Measurements from ENCODE around the gene CRLF1.

CRLF1 gene

DNA sequence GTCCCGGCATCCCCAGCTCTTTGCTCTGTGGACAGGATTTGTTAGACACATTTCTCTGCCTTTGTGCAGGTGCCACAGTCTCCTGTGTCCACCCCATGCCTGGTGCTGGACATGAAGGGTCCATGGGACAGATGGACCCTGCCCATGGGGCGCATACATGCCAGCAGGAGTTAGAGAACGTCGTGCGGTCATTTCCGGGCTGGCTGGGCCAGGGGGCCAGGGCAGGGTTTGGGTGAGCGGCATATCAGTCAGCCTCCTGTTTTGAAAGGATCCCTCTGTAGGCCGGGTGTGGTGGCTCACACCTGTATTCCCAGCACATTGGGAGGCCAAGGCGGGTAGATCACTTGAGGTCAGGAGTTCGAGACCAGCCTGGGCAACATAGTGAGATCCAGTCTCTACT is 41.2 kb upstream of the CRLF1 start:
- H2AFZ ChIP-seq (ENCODE audit: low read length) = no peak overlapping the region
- H3K36me3 ChIP-seq (replicated peaks; ENCODE audit: insufficient read depth, low read length) = no peaks in the 10 kb centered on the region
- no peak overlapping the region for H3K9ac ChIP-seq (ENCODE audit: low read length)
- no peaks in the 10 kb centered on the region for H3F3A ChIP-seq (ENCODE audit: insufficient read depth, low read length)
- no peaks in the 10 kb centered on the region for H3K9me2 ChIP-seq (replicated peaks; ENCODE audit: insufficient read depth, low read length)
- no peak for DNase-seq
- no peak for TF ChIP-seq EZH2 (optimal IDR thresholded peaks at IDR 0.05; ENCODE audit: low read depth, low read length)
- TF ChIP-seq EZH2phosphoT487 (IDR thresholded peaks at IDR 0.05; ENCODE audit: low read length) = no peak
- TF ChIP-seq, protein P1, sequence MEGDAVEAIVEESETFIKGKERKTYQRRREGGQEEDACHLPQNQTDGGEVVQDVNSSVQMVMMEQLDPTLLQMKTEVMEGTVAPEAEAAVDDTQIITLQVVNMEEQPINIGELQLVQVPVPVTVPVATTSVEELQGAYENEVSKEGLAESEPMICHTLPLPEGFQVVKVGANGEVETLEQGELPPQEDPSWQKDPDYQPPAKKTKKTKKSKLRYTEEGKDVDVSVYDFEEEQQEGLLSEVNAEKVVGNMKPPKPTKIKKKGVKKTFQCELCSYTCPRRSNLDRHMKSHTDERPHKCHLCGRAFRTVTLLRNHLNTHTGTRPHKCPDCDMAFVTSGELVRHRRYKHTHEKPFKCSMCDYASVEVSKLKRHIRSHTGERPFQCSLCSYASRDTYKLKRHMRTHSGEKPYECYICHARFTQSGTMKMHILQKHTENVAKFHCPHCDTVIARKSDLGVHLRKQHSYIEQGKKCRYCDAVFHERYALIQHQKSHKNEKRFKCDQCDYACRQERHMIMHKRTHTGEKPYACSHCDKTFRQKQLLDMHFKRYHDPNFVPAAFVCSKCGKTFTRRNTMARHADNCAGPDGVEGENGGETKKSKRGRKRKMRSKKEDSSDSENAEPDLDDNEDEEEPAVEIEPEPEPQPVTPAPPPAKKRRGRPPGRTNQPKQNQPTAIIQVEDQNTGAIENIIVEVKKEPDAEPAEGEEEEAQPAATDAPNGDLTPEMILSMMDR (IDR thresholded peaks at IDR 0.05; ENCODE audit: low read length) = no peak
- H3K79me2 ChIP-seq (ENCODE audit: low read length) = peaks cover 21% of the 10 kb centered on the region
- no peaks in the 10 kb centered on the region for H3K9me3 ChIP-seq (replicated peaks; ENCODE audit: insufficient read depth, low read length)
- H3K4me3 ChIP-seq (ENCODE audit: low read length) = no peak overlapping the region
- no peak overlapping the region for H3K27ac ChIP-seq (ENCODE audit: low read length)
- no peaks in the 10 kb centered on the region for H3K27me3 ChIP-seq (replicated peaks; ENCODE audit: insufficient read depth, low read length)
- H4K20me1 ChIP-seq (ENCODE audit: insufficient read depth, low read length) = no peaks in the 10 kb centered on the region
- H3K4me2 ChIP-seq (ENCODE audit: low read depth, low read length) = no peak overlapping the region
- no peaks in the 10 kb centered on the region for H3K4me1 ChIP-seq (ENCODE audit: low read length)

DNA sequence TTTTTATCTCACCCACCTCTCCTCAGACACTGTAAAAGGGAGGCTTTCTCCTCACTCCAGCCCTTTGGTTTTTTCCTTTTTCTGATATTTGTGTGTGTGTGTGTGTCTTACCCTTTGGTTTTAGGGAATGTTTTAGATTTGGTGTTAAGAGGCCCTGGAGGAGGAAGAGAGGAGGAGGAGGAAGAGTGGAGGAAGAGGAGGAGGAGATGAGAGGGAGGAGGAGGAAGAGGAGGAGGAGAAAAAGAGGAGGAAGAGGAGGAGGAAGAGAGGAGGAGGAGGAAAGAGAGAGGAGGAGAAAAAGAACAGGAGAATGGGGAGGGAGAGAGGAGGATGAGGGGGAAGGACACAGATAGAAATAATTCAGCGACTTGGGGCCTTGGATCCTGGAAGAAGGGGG is 40.8 kb upstream of the CRLF1 start:
- Histone ChIP-seq H3K9me2 (replicated peaks; ENCODE audit: insufficient read depth, low read length) (no peaks in the 10 kb centered on the region), H3K27ac (ENCODE audit: low read length) (no peak overlapping the region), H3K4me2 (ENCODE audit: low read depth, low read length) (no peak overlapping the region), H3K9me3 (replicated peaks; ENCODE audit: insufficient read depth, low read length) (no peaks in the 10 kb centered on the region), H3K9ac (ENCODE audit: low read length) (no peak overlapping the region), H3K79me2 (ENCODE audit: low read length) (peaks cover 21% of the 10 kb centered on the region), H3K4me3 (ENCODE audit: low read length) (no peak overlapping the region), H4K20me1 (ENCODE audit: insufficient read depth, low read length) (no peaks in the 10 kb centered on the region), H2AFZ (ENCODE audit: low read length) (no peak overlapping the region), H3K36me3 (replicated peaks; ENCODE audit: insufficient read depth, low read length) (no peaks in the 10 kb centered on the region), H3K27me3 (replicated peaks; ENCODE audit: insufficient read depth, low read length) (no peaks in the 10 kb centered on the region), H3K4me1 (ENCODE audit: low read length) (no peaks in the 10 kb centered on the region), H3F3A (ENCODE audit: insufficient read depth, low read length) (no peaks in the 10 kb centered on the region)
- TF ChIP-seq EZH2phosphoT487 (IDR thresholded peaks at IDR 0.05; ENCODE audit: low read length) (no peak), EZH2 (optimal IDR thresholded peaks at IDR 0.05; ENCODE audit: low read depth, low read length) (no peak)
- TF ChIP-seq, protein P1 (IDR thresholded peaks at IDR 0.05; ENCODE audit: low read length) = no peak
- no peak for DNase-seq

DNA sequence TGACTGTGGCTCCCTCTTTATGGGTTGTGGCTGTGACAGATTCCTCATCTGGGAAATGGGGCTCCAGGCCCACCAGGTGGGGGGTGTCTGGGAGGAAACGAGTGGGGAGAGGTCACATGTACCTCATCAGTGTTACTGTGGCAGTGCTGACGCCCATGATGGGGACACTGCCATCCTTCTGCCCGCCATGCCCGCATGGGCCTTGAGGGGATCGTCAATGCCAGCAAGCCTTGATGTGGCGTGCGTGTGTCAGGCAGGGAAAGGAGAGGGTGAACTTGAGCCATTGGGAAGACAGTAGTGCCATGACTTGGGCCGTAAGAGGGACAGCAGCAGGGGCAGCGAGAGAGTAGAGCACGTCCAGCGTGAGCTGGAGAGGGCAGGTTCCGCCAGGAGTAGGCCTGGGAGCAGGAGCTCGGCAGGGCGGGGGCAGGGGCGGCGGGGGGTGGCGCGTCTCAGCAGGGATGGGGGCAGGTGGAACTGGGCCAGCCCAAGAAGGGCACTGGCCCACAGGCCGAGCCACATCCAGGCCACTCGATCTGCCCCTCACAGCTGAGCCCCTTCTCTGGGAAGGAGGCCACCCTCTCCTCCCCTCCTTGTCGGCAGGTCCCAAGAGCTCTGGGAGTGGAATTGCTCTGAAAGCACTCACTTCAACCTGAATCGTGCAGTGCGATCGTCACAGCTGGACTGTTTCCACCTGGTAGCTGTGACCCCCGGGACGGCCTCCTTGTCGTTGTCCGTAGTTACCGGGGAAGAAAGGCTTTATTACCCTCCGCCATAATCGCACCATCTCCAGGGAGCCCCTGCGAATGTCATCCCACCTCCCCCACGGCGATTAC is 40.2 kb upstream of the CRLF1 start:
- no peaks in the 10 kb centered on the region for H3K36me3 ChIP-seq (replicated peaks; ENCODE audit: insufficient read depth, low read length)
- H3K27me3 ChIP-seq (replicated peaks; ENCODE audit: insufficient read depth, low read length) = no peaks in the 10 kb centered on the region
- no peaks in the 10 kb centered on the region for H3F3A ChIP-seq (ENCODE audit: insufficient read depth, low read length)
- H3K9me2 ChIP-seq (replicated peaks; ENCODE audit: insufficient read depth, low read length) = no peaks in the 10 kb centered on the region
- no peaks in the 10 kb centered on the region for H3K4me1 ChIP-seq (ENCODE audit: low read length)
- H3K9ac ChIP-seq (ENCODE audit: low read length) = no peak overlapping the region
- no peaks in the 10 kb centered on the region for H3K9me3 ChIP-seq (replicated peaks; ENCODE audit: insufficient read depth, low read length)
- DNase-seq = no peak
- no peak overlapping the region for H3K4me3 ChIP-seq (ENCODE audit: low read length)
- no peak overlapping the region for H3K27ac ChIP-seq (ENCODE audit: low read length)
- H3K4me2 ChIP-seq (ENCODE audit: low read depth, low read length) = no peak overlapping the region
- H3K79me2 ChIP-seq (ENCODE audit: low read length) = peaks cover 24% of the 10 kb centered on the region
- H2AFZ ChIP-seq (ENCODE audit: low read length) = no peak overlapping the region
- TF ChIP-seq, protein P1 (IDR thresholded peaks at IDR 0.05; ENCODE audit: low read length) = no peak
- TF ChIP-seq EZH2 (optimal IDR thresholded peaks at IDR 0.05; ENCODE audit: low read depth, low read length) = no peak
- TF ChIP-seq EZH2phosphoT487 (IDR thresholded peaks at IDR 0.05; ENCODE audit: low read length) = no peak
- no peaks in the 10 kb centered on the region for H4K20me1 ChIP-seq (ENCODE audit: insufficient read depth, low read length)
